Stimulated activated CD8-positive, alpha-beta memory T cell treated with anti-CD3 and anti-CD28 coated beads, Interleukin-12 subunit alpha, Interleukin-12 subunit beta, amount 100 ng/mL, for 1 hour (primary cell): ENCODE measurements around the gene TNFRSF13B.
"Not testable (repeated sequence)": the region's sequence is repeated elsewhere in the genome, so short reads cannot be mapped to it uniquely, and the experiment has no call there.

Source experiments
- DNase-seq: peaks from one replicate; pipeline ENCODE4 v3.0.0-alpha.2; 2020; ENCODE audit warnings: low read depth

Gene TNFRSF13B

DNA sequence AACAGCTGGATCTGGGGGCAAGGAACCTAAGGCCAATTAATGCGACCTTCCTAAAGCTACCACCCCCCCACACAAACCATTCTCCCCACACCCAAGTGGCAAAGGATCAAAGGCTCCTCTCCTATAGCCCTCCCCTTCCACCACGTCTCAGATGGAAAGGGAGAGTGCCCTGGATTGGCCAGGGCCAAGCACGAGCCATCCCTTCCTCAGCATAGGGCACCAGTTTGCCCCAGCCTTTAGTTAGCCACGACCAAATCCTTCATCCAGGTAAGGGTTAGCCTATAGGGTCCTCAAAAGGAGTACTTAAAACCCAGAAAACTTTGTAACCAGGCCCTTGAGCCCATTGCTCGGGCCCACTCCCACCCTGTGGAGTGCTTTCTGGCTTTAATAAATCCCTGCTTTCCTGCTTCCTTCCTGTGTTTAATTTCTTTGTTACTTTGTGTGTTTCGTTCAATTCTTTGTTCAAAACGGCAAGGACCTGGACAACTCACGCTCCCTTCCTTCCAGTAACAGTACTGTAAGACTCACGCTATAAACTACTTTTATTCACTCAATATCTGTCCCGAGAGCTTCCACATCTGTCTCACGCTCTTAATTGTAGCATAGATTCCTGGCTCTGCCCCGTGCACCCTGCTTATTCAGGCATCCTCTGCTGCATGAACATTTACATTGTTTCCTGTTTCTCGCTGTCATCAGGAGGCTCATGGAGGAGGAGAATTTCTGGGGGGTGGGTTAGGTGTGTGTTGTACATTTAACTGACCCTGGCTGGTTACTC is 62.3 kb downstream of the TNFRSF13B start:
- DNase-seq, result no peak

DNA sequence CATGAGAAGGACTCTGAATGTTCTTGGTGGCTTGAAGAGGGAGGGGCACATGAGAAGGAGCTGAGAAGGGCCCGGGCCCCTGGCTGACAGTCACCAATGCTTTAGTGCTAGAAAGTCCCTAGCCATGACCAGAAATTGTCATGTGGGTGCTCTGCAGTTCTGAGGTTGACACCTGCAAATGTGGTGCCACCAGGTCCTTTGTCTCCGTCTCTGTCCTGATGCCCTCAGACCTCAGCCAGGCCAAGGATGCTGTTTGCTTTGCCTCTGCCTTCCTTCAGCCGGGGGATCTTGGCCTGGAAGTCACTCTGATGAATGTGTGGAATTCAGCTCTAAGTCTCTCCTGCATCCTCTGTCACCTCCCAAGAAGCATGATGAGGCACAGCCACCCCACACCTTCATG is 63.6 kb downstream of the TNFRSF13B start:
- no peak for DNase-seq

DNA sequence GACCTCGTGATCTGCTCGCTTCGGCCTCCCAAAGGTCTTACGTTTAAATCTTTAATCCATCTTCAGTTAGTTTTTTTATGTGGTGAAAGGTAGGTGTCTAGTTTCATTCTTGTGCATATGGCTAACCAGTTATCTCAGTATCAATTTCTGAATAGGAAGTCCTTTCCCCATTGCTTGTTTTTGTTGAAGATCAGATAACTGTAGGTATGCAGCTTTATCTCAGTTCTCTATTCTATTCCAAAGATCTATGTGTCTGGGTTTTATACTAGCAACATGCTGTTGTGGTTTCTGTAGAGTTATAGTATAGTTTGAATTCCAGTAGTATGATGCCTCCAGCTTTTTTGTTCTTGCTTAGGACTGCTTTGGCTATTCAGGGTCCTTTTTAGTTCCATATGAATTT is 65.2 kb downstream of the TNFRSF13B start:
- DNase-seq, result no peak

DNA sequence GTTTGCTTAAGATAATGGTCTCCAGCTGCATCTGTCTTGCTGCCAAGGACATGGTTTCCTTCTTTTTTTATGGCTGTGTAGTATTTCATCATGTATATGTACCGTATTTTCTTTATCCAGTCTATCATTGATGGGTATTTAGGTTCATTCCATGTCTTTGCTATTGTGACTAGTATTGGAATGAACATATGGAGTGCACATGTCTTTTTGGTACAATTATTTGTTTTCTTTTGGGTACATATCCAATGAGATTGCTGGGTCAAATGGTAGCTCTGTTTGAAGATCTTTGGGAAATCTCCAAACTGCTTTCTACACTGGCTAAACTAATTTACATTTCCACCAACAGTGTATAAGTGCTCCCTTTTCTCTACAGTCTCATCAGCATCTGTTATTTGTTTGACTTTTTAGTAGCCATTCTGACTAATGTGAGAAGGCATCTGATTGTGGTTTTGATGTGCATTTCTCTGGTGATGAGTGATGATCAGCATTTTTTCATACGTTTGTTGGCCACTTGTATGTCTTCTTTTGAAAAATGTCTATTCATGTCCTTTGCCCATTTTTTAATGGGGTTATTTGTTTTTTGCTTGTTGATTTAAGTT is 66.2 kb downstream of the TNFRSF13B start:
- no peak for DNase-seq

DNA sequence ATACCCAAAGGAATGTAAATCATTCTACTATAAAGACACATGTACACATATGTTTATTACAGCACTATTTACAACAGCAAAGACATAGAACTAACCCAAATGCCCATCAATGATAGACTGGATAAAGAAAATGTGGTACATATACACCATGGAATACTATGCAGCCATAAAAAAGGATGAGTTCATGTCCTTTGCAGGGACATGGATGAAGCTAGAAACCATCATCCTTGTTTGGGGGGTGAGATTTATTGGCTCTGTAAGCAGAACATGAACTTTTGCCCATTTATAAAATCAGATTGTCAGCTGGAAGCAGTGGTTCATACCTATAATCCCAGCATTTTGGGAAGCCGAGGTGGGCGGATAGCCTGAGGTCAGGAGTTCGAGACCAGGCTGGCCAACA is 68.8 kb downstream of the TNFRSF13B start:
- not testable (repeated sequence) for DNase-seq

DNA sequence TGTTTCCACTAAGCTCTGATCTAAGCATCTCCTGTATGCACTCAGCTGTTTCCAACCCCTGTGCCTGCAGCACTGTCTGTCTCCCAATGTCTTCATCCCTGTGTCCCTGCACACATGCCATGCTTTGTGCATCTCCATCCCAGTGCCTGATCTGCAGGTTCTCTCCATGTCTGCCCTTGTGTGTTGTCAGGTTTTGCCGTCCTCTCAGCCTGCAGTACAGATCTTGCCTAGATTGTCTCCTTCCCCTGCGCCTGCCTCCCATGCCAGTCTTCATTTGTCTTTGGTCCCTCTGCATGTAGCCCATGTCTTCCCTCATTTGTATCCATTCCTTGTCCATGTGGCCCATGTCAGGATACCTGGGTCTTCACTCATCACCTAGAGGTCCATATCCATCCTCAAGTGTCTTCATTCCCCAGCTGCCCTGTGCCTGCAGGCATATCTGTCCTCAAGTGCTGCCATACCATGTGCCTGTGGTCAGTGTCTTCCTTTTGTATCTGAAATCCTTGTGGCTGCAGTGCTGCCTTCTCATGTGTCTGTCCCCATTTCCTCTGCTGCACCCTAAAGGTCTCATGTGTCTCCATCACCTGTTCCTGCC is 71.5 kb downstream of the TNFRSF13B start:
- no peak for DNase-seq

DNA sequence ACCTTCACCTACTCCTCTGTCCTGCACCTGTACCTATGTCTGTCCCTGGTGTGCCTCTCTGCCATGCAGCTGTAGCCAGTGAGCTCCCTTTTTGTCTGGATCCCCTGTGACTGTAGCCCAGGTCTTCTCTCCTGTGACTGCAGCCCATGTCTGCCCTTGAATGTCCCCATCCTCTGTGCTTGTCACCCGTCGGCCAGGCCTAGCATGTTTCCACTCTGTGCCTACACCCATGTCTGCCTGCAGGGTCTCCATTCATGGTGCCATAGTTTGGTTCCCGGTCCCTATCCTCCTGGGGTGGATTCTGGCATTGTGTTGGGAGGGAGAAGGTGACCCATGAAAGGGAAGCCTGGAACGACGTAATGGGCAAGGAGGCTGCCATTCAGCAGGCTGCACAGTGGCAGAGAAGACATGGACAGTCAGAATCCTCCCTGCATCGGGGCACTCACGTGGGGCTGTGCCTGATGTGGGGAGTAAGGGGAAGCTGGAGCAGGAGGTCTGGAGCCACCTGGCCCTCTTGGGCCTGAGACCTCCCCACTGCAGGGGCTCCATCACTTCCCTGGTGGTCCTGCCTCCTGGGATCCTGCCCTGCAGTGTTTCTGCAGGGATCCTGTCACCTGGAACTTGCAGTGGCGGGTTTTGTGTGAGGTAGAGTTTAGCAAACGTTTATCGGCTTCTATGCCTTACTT is 74.6 kb downstream of the TNFRSF13B start:
- not testable (repeated sequence) for DNase-seq

DNA sequence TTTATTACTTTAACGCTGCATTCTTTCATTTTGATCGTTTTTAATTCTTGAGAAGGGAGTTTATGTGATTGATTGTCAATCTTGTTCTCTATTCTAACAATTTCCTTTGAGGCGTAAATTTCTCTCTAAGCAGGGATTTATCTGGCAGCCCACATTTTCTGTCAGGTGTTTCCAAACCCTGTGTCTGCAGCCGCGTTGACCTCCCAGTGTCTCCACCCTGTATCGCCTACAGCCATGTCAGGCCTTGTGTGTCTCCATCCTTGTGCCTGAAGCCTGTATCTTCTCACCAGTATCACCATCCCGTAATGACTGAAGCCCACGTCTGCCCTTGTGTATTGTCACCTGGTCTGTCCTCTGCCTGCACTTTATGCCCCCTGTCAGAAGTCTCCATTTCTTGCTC is 75.7 kb downstream of the TNFRSF13B start:
- DNase-seq, result not testable (repeated sequence)

DNA sequence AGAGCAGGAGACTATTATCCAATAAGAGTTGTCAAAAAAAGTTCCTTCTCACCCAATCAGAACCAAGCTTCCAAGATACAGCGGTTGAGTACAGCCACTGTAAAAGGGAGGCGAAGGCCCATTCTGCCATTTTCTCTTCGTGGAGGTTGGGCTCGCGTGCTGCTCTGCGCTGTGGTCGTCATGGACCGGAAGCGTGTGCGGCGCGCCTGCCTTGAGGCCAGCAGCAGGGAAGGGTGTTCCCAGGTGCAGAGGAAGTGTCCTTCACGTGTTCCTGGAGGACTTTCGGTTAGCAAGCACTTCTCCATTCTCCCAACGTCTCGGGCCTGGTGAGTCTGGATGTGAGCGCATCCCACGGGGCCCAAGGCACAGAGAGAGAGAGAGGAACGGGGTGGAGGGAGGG is 78.4 kb downstream of the TNFRSF13B start:
- DNase-seq, result not testable (repeated sequence)

DNA sequence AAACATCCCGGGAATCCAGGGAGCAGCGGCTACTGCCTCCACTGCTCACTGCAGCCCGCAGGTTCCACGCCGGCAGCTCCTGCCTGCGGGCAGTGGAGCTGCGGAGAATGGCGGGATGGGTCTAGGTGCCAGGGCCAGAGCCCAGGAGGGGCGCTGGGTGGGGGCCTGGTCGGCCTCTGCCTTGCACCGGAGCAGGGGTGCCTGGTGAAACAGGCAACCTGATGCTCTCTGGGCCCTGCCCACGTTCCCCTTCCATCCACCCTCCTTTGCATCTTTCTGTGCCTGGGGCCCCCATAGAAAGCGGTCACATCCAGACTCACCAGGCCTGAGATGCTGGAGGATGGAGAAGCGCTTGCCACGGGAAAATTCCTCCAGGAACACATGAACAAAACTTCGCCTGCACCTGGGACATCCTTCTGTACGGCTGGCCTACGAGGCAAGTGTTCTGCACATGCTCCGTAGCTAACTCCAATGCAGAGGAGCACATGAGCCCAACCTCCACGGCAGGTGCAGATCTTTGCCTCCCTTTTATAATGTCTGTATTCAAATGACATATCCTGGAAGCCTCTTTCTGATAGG is 79.0 kb downstream of the TNFRSF13B start:
- not testable (repeated sequence) for DNase-seq

DNA sequence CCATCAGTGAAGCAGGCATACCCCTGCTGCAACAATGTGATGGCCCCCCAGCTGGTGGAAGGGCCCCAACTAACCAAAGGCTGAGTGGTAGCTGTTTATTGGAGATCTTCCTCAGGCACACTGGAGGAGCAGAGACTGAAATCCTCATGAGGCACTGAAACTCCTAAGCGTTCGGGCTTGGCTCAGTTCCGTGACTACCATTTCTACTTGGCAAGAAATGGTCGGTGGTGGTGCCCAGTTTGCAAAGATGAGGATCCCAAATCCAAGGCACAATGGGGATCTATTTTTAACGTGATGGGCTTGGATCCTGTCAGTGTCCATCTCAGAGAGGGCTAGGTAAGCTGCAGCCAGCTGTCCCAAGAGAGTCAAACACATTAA is 82.8 kb downstream of the TNFRSF13B start:
- DNase-seq, result no peak
